Activated CD4-positive, CD25-positive, alpha-beta regulatory T cell treated with anti-CD3 and anti-CD28 coated beads, Interleukin-2, amount 50 U/mL, for 72 hours (primary cell): ENCODE results near the gene CRTC3.
"Not testable (repeated sequence)": the region's sequence is repeated elsewhere in the genome, so short reads cannot be mapped to it uniquely, and the experiment has no call there.

Experiments used
- DNase-seq: peaks from one replicate; pipeline ENCODE4 v3.0.0; 2021

CRTC3 gene

DNA sequence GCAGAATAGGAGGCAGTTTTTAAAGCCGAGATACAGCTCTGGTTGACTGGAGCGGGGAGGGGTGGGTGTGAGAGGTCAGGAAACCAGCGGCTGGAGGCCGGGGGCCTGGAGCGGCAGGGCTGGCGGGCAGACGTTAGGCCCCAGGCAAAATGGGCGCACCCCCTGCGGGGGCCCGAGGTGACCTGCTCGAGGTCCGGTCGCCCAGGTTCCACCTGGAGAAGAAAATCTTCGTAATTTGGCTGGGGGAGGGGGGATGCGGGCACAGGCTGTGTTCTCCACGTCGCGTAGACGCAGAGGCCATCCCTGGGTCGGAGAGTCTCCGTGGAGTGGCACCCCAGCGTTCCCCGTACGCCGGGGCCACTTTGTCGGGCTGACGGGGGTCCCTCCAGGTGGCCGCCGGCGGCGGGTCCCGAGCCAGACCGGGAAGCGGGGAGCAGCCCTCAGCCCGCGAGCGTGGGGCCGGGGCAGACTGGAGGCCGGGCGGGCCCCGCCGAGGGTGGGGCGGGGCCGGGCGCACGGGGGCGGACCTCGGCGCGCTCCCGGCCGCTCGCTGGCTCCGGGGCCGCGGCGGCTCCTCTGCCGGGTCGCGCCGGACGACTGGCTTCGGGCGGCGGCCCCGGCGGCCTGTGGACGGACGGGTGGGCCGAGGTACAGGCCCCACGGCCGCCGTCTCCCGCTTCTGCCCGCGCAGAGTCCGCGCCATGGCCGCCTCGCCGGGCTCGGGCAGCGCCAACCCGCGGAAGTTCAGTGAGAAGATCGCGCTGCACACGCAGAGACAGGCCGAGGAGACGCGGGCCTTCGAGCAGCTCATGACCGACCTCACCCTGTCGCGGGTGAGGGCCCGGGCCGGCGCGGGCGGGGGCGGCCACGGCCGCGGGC lies at the start of gene CRTC3:
CRTC3 (plus strand) TSS at position 553 of the 879 bp plus-strand sequence; CDS start at position 702, 149 bp downstream.
- peak; percentile 71 for DNase-seq

DNA sequence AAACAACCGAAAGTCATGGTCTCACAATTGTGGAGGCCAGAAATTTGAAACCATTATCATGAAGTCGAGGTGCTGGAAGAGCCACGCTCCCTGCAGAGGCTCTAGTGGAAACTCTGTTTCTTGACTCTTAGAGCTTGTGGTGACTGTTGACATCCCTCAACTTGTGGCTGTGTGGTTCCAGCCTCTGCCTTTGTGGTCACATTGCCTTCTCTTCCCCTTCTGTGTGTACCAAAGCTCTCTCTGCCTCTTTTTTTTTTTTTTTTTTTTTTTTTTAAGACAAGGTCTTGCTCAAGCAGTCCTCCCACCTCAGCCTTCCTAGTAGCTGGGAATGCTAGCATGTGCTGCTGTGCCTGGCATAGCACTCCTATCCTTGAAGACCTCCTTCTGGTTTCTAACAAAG lies 48.7 kb upstream of the CRTC3 start:
- DNase-seq = no peak

DNA sequence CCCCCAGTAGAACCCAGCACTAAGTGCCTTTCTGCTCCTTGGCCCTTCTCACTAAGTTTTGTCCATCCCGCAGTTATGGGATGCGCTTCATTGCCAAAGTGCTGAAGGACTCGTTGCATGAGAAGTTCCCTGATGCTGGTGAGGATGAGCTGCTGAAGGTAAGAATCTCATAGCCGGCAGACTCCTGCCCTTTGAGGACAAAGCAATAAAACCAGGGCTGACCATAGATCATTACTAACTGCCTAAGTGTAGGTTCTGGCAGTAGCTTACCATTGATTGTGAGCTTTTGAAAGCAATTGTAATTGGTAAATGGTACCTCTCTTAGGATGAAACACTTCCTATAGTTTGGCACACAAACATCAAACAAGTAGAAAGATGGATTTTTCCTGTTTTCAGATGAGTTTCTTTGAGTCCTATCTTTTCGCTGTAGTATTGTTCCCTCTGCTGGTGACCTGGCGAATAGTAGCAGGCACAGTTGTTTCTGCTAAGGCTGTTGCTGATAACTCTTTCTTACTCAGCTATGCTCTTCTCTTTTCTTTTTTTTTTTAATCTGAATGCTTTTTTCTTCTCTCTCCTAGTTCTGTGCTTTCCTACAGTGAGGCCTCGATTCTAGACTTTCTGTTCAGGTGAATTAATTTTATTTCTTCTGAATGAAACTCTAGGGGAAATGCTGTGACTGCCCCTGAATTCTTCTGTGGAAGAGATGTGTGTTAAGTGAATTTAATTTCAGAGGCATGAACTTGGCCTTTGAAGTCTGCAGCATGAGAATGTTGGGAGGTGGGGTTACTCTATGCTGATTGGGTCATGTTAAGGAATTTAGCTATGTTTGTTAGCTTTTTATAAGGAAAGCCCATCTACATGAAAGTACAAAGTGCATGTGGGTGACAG lies 47.4 kb upstream of the CRTC3 start:
- no peak for DNase-seq

DNA sequence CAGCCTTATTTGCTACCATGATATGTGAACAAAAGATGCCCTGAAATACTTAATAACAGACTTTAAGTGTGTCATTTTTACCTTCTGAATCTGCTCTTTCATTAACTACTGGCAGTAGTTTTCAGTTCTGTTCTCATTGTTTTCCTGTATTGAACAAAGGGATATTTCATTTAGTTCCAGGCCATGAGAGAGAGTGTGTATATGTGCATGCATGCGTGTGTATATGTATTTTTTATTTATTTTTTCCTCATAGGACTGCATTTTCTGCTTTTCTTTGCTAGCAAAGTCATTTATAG lies 46.8 kb upstream of the CRTC3 start:
- DNase-seq = no peak

- DNase-seq = no peak
Observed at GRCh38 chr15:90483637-90484036, 46.1 kb upstream of the CRTC3 start.

DNA sequence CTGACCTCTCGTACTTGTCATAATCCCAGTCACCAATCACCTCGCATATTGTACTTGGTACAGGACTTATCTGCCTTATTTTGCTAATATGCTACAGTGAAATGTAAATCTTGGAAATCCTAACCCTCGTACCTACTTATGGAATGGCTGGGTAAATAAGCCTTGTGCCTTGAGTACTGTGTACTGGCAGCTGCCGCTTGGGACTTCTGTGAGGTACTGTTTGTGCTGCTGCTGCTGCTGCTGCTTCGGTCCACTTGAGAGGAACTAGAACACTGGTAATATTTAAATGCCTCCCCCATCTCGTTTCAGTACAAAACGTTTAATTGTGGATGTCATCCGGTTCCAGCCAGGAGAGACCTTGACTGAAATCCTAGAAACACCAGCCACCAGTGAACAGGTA lies 42.5 kb upstream of the CRTC3 start:
- DNase-seq = no peak

GRCh38 chr15:90489514-90489913 lies 40.2 kb upstream of the CRTC3 start:
- no peak for DNase-seq

- DNase-seq = no peak
Observed at GRCh38 chr15:90489944-90490343, 39.8 kb upstream of the CRTC3 start.

DNA sequence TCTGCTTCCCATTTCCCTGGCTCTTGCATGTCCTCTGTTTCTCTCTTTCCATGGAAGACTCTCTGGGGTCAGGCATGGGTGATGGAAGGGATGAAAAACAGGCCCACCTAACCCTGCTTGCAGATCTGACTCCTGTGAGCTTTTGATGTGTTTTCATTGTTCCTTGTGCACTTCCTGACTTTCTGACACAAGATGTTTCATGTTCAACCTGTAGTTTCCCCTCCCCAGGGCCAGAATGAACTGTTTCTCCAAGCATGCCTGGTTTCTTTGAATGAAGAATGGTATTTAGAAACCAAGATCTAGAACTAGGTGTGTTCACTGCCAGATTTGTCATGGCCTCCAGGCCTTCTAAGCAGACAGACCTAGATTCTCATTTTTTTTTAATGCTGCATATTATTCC lies 36.1 kb upstream of the CRTC3 start:
- no peak for DNase-seq

GRCh38 chr15:90495067-90495466 lies 34.7 kb upstream of the CRTC3 start:
- DNase-seq = no peak

- DNase-seq = no peak
Observed at GRCh38 chr15:90496791-90497190, 32.9 kb upstream of the CRTC3 start.

DNA sequence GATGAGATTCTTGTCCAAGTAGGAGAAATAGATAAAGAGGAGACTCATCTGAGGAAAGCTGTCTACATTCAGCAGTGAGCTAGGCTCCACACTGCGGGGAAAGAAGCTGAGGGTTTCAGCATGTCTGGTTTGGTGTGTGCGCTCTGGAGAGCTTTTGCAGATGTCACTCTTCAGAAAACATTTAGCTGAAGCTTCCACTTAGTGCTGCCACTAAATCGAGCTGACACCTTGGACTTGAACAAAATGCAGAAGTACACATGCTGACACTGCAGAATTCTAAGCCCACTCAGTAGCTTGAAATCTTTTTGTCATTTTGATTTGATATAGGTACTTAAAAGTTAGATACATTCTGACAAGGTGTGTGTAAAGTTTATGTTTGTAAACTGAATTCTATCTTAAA lies 32.3 kb upstream of the CRTC3 start:
- DNase-seq = no peak

DNA sequence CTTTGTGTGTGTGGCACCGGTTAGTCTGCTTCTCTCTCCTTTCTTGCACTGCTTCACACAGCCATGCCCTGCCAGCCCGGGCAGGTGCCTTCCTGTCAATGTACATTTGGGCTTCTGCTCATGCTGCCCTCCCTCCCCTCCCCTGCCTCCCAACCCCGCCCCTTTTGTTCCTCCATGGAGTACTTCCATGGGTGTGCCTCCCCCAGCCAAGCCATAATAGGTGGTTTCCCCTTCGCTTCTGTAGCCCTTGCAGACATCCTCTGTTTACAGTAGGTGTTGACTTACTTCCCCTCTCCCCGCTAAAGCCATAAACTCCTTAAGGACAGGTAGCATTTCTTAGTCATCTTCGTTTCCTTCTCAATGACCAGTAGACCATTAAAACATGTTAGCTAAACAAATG lies 31.8 kb upstream of the CRTC3 start:
- no peak for DNase-seq

DNA sequence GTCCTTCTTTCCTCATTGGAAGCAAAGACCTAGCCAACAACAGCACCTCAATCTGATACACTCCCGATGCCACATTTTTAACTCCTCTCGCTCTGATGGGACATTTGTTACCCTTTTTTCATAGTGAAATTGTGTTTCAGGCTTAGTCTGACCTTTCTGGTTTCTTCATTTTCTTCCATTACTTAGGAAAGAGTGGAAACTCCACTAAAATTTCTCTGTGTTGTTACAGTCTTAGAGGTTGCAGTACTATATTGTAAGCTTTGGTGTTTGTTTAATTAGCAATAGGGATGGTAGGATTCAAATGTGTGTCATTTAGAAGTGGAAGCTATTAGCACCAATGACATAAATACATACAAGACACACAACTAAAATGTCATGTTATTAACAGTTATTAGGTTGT lies 29.6 kb upstream of the CRTC3 start:
- DNase-seq = no peak

- DNase-seq = no peak
Observed at GRCh38 chr15:90501898-90502297, 27.8 kb upstream of the CRTC3 start.

DNA sequence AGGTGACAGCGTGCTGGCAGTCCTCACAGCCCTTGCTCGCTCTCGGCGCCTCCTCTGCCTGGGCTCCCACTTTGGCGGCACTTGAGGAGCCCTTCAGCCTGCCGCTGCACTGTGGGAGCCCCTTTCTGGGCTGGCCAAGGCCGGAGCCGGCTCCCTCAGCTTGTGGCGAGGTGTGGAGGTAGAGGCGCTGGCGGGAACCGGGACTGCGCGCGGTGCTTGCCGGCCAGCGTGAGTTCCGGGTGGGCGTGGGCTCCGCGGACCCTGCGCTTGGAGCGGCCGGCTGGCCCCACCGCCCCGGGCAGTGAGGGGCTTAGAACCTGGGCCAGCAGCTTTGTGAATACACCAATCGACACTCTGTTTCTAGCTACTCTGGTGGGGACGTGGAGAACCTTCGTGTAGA lies 18.9 kb upstream of the CRTC3 start:
- DNase-seq = not testable (repeated sequence)

- DNase-seq = not testable (repeated sequence)
Observed at GRCh38 chr15:90511211-90511618, 18.5 kb upstream of the CRTC3 start.

- DNase-seq = no peak
Observed at GRCh38 chr15:90512276-90512675, 17.4 kb upstream of the CRTC3 start.

DNA sequence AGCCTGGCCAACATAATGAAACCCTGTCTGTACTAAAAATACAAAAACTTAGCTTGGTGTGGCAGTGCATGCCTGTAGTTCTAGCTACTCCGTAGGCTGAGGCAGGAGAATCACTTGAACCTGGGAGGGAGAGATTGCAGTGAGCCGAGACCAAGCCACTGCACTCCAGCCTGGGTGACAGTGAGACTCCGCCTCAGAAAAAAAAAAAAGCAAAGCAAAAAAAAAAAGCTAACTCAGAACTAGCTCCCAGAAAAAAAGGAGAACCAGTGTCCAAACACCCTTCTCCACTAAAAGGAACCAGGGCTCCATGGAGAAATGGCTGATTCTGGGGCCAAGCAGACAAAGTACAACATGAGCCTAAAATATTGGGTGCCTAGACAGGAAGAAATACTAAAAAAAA lies 16.7 kb upstream of the CRTC3 start:
- DNase-seq = no peak

DNA sequence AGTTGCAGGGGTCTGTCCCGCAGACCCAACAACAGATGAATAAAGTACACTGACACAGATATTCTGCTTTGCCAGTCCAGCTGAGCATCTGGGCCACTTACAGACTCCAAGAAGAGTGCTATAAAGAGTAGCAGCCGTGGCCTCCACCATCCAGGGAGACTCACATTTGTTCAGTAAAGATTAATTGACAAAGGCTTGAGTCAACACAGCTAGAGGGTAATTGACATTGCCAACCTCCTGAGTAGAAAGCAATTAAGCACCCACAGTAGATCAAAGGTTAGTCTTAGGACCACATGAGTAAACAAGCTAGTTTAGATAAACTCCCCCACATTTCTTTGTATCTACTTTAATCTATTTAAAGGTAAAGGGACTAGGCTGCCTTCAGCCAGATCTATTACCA lies 16.3 kb upstream of the CRTC3 start:
- DNase-seq = no peak

DNA sequence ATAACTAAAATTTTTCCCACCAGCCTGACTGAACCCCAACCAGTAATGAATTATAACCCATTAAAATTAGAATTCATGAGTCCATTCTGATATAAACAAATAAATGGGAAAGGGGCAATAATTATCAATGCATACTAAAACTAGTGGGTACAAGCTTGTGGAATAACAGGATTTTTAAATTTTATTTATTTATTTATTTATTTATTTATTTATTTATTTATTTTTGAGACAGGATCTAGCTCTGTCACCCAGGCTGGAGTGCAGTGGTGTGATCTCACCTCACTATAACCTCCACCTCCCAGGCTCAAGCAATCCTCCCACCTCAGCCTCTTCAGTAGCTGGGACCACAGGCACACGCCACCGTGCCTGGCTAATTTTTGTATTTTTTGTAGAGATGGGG lies 15.8 kb upstream of the CRTC3 start:
- not testable (repeated sequence) for DNase-seq

- DNase-seq = no peak
Observed at GRCh38 chr15:90519688-90520087, 10.0 kb upstream of the CRTC3 start.

GRCh38 chr15:90520365-90520764 lies 9.4 kb upstream of the CRTC3 start:
- DNase-seq = no peak

- DNase-seq = no peak
Observed at GRCh38 chr15:90523373-90523772, 6.3 kb upstream of the CRTC3 start.
